Measurements from ENCODE around the gene CORT. TPM values are rescaled to one million over a fixed set of nuclear protein-coding genes. Genes with fewer than 3 reads are reported as not detected.

The CORT gene
- total and polyA plus RNA-seq, 11 donors, result 0.19 to 0.37 TPM; not detected in 9

DNA sequence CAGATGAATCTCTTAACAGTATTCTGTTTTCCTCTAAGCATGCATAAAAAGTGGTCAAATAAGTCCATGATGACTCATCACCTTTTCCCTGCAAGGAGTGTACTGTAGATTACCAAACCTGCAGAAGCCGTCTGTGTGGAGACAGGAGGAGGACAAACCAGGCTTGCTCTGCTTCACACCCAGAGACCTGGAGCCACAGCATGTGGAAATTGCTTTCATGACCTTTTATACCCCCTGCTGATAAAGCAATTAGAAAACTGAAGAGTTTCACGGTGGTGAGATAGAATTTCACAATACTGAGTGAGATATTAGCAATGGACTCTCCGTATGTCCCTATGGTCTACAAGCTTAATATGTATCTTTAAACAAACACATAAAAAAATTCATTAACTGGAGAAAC, 9.4 kb downstream of the CORT start:
- H3K36me3 ChIP-seq, result peaks cover 2 to 46% (median 40%) of the 10 kb centered on the region in 9 donors
- 53 to 64% (median 59%) methylated on average over 3 of the region's 3 CpGs for WGBS, 4 donors

GRCh38 chr1:10467078-10467477, 17.2 kb downstream of the CORT start:
- no peaks in the 10 kb centered on the region for H3K9me3 ChIP-seq
- DNase-seq (peak in 1 of 5 donors; percentile 0), ATAC-seq (no peak)
- WGBS, 4 donors, result 95 to 98% (median 97%) methylated on average over 2 of the region's 2 CpGs
- H3K27ac ChIP-seq, result no peak overlapping the region
- no peak overlapping the region for H3K4me3 ChIP-seq
- peaks cover 0 to 74% (median 71%) of the 10 kb centered on the region in 9 donors for H3K36me3 ChIP-seq
- intact Hi-C loops (cut with DNase I), result loop anchor here in 1 of 10 donors (5.0 kb wide), 1 partner anchor 35 kb away; the partner anchor contains the start of gene CENPS
- TF ChIP-seq CTCF (IDR thresholded peaks at IDR 0.05) (no peak), POLR2A (IDR thresholded peaks at IDR 0.05) (no peak)
- H3K27me3 ChIP-seq, result no peaks in the 10 kb centered on the region
- peaks cover 0 to 13% (median 8%) of the 10 kb centered on the region in 12 donors for H3K4me1 ChIP-seq

More for the DNA sequence above, 9.4 kb downstream of the CORT start:
- Histone ChIP-seq H3K9me3 (no peaks in the 10 kb centered on the region), H3K4me3 (no peak overlapping the region), H3K4me1 (peaks cover 0 to 18% (median 0%) of the 10 kb centered on the region in 12 donors), H3K27me3 (no peaks in the 10 kb centered on the region), H3K27ac (no peak overlapping the region)
- TF ChIP-seq CTCF (IDR thresholded peaks at IDR 0.05), result no peak
- no peak for TF ChIP-seq POLR2A (IDR thresholded peaks at IDR 0.05)
- intact Hi-C loops (cut with DNase I), result no loop called here
- ATAC-seq (no peak), DNase-seq (no peak)

- peaks cover 0 to 45% (median 41%) of the 10 kb centered on the region in 9 donors for H3K36me3 ChIP-seq
- no peaks in the 10 kb centered on the region for H3K9me3 ChIP-seq
- H3K4me1 ChIP-seq, result peaks cover 0 to 32% (median 9%) of the 10 kb centered on the region in 12 donors
- no peaks in the 10 kb centered on the region for H3K27me3 ChIP-seq
- intact Hi-C loops (cut with DNase I), result loop anchor here in 3 of 10 donors (5.0 kb wide), 1 partner anchor 38 kb away; the partner anchor contains the start of gene CENPS (in 3 of the 3)
- DNase-seq (no peak), ATAC-seq (no peak)
- TF ChIP-seq POLR2A (IDR thresholded peaks at IDR 0.05) (no peak), CTCF (IDR thresholded peaks at IDR 0.05) (no peak)
- WGBS, 4 donors, result 96 to 100% (median 98%) methylated on average over 4 of the region's 4 CpGs
- H3K27ac ChIP-seq, result no peak overlapping the region
- no peak overlapping the region for H3K4me3 ChIP-seq
Measured at GRCh38 chr1:10470043-10470442, 20.2 kb downstream of the CORT start.

DNA sequence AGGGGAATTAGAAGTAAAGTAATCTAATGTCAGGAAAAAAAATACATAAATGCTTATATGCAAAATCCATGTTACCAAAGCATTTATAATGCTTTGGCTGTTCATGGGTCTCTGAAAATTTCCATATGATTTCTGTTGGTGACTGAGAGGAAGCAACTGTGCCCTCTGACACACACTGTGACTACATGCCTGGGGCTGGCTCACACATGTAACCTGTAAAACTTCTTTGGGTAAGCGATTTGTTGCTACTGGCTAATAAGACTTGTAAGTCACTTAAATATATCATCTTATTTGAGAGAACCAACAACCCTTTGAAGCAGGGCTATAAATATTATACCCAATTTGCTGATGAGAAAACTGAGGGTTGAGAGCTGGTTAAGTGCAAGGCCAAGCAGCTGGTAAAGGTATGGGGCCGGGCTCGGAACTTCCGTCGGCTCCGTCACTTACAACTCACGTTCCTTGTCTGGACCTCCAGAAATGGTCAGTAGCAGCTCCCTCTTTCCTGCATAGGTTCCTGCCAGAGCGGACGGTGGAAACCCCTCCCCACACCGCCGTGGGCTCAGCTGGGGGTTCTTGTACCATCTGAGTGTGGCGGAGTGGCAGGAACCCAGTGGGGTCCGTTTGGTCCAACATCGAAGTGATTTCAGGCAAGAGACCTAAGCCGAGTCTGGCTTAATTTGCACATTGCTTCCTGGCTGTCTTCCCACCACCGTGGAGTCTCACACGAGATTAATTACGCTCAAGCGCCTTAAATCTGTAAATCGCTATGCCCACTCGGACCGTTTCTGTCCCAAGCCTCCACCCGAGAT, 21.8 kb downstream of the CORT start:
- no peak for ATAC-seq
- H3K27me3 ChIP-seq, result no peaks in the 10 kb centered on the region
- H3K9me3 ChIP-seq, result no peaks in the 10 kb centered on the region
- TF ChIP-seq POLR2A (IDR thresholded peaks at IDR 0.05), result no peak
- TF ChIP-seq CTCF (IDR thresholded peaks at IDR 0.05), result no peak
- H3K27ac ChIP-seq, result peak overlapping the region in 11 of 12 donors; percentile 13 to 85 (median 70)
- H3K4me3 ChIP-seq, result peak overlapping the region; percentile 63 to 93 (median 81)
- intact Hi-C loops (cut with DNase I), result loop anchor here in 4 of 10 donors (2.0 to 5.0 kb wide), 2 partner anchors 39 to 41 kb away; partner anchors contain the start of gene CENPS (in 4 of the 4)
- H3K4me1 ChIP-seq, result peaks cover 0 to 47% (median 22%) of the 10 kb centered on the region in 12 donors
- peaks cover 0 to 29% (median 26%) of the 10 kb centered on the region in 9 donors for H3K36me3 ChIP-seq
- peak in 1 of 5 donors; percentile 4 for DNase-seq
- 7 to 9% (median 9%) methylated on average over 23 of the region's 23 CpGs for WGBS, 4 donors
